HEK293T (cell line): ENCODE measurements around the gene DOCK1.

Source experiments
- BHLHE40 ChIP-seq: fragments of 450-650 bp; IDR thresholded peaks from 2 replicates; pipeline ENCODE4 v1.6.1; 2016; ENCODE audit warnings: mild to moderate bottlenecking, moderate library complexity, borderline replicate concordance
- NFRKB ChIP-seq: fragments of 450-650 bp; IDR thresholded peaks from 2 replicates; pipeline ENCODE4 v1.6.1; 2016; ENCODE audit warnings: mild to moderate bottlenecking, moderate library complexity
- SP1 ChIP-seq: fragments of 450-650 bp; IDR thresholded peaks from 2 replicates; pipeline ENCODE4 v1.6.1; 2017
- SUZ12 ChIP-seq: fragments of 450-650 bp; IDR thresholded peaks from 2 replicates; pipeline ENCODE4 v1.6.1; 2016; ENCODE audit warnings: mild to moderate bottlenecking
- TF ChIP-seq, protein P1 (sequence below): fragments of 450-650 bp; IDR thresholded peaks from 2 replicates; pipeline ENCODE4 v1.6.1; 2016

GRCh38 chr10:127245456-127245855, 340.2 kb downstream of the DOCK1 start:
- TF ChIP-seq BHLHE40 = no peak
- TF ChIP-seq SP1 = no peak
- no peak for TF ChIP-seq SUZ12
- TF ChIP-seq, protein P1, sequence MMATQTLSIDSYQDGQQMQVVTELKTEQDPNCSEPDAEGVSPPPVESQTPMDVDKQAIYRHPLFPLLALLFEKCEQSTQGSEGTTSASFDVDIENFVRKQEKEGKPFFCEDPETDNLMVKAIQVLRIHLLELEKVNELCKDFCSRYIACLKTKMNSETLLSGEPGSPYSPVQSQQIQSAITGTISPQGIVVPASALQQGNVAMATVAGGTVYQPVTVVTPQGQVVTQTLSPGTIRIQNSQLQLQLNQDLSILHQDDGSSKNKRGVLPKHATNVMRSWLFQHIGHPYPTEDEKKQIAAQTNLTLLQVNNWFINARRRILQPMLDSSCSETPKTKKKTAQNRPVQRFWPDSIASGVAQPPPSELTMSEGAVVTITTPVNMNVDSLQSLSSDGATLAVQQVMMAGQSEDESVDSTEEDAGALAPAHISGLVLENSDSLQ = no peak
- no peak for TF ChIP-seq NFRKB
